GM18502 (cell line): ENCODE measurements around the gene RUNDC3A.
"Not testable (repeated sequence)": the region's sequence is repeated elsewhere in the genome, so short reads cannot be mapped to it uniquely, and the experiment has no call there.

Source experiments
- ATAC-seq: cut with Tn5 transposase; IDR thresholded peaks from one replicate; pipeline ENCODE4 v1.9.1; 2021; ENCODE audit warnings: mild to moderate bottlenecking; ENCODE audit not compliant: unreplicated experiment, poor library complexity

The RUNDC3A gene

GRCh38 chr17:44317545-44317944 is 9.1 kb downstream of the RUNDC3A start:
- no peak for ATAC-seq

- no peak for ATAC-seq
Measured at GRCh38 chr17:44318077-44318892, 9.9 kb downstream of the RUNDC3A start.

- ATAC-seq = no peak
Measured at GRCh38 chr17:44320066-44320465, 11.7 kb downstream of the RUNDC3A start.

GRCh38 chr17:44321246-44322120 is 13.1 kb downstream of the RUNDC3A start:
- no peak for ATAC-seq

GRCh38 chr17:44322236-44322895 is 14.0 kb downstream of the RUNDC3A start:
- ATAC-seq = no peak

- ATAC-seq = no peak
Measured at GRCh38 chr17:44323359-44324091, 15.1 kb downstream of the RUNDC3A start.

- peak; percentile 3 for ATAC-seq
Measured at GRCh38 chr17:44324092-44324570, 15.7 kb downstream of the RUNDC3A start.

GRCh38 chr17:44324571-44325275 is 16.3 kb downstream of the RUNDC3A start, which contains the start of gene SLC25A39:
Gene SLC25A39 (minus strand): TSS chr17:44324823. CDS start chr17:44323562, 1,261 bp downstream.
- ATAC-seq = peak; percentile 66

- peak; percentile 45 for ATAC-seq
Measured at GRCh38 chr17:44326861-44327444, 18.6 kb downstream of the RUNDC3A start.

- no peak for ATAC-seq
Measured at GRCh38 chr17:44327715-44328449, 19.5 kb downstream of the RUNDC3A start.

- not testable (repeated sequence) for ATAC-seq
Measured at GRCh38 chr17:44329516-44329915, 21.1 kb downstream of the RUNDC3A start.

- ATAC-seq = not testable (repeated sequence)
Measured at GRCh38 chr17:44330263-44330662, 21.9 kb downstream of the RUNDC3A start.

- ATAC-seq = no peak
Measured at GRCh38 chr17:44331249-44331760, 22.9 kb downstream of the RUNDC3A start.

- no peak for ATAC-seq
Measured at GRCh38 chr17:44333371-44333770, 25.0 kb downstream of the RUNDC3A start.

GRCh38 chr17:44334315-44334714 is 25.9 kb downstream of the RUNDC3A start:
- ATAC-seq = no peak

- no peak for ATAC-seq
Measured at GRCh38 chr17:44334727-44335126, 26.3 kb downstream of the RUNDC3A start.

- no peak for ATAC-seq
Measured at GRCh38 chr17:44335564-44335963, 27.2 kb downstream of the RUNDC3A start.

- no peak for ATAC-seq
Measured at GRCh38 chr17:44335968-44336367, 27.6 kb downstream of the RUNDC3A start.
